Fibroblast of lung (primary cell): ENCODE data around the gene ACVR1B. TPM values are rescaled to one million over a fixed set of nuclear protein-coding genes. Genes with fewer than 3 reads are reported as not detected.
A peak's percentile ranks its signal among the peaks of the same experiment; 100 is the strongest.

Experiments
- DNase-seq, 2 donors: peaks; one replicate each; pipeline versions ENCODE4 v3.0.0 to v3.0.0-alpha.2; 2010; ENCODE audit warnings: low read depth in 2 of 2
- H2AFZ ChIP-seq: 2 replicates; pipeline ENCODE4 v1.5.1; 2012; ENCODE audit warnings: low read length, control low read depth, inconsistent platforms
- H3K27ac ChIP-seq: 2 replicates; pipeline ENCODE4 v1.5.1; 2011; ENCODE audit warnings: low read length, control low read depth; ENCODE audit not compliant: insufficient read depth
- H3K27me3 ChIP-seq: 2 replicates; pipeline ENCODE4 v1.5.1; 2011; ENCODE audit warnings: mild to moderate bottlenecking, low read length; ENCODE audit not compliant: control insufficient read depth, insufficient read depth
- H3K36me3 ChIP-seq: 2 replicates; pipeline ENCODE4 v1.5.1; 2011; ENCODE audit warnings: low read length; ENCODE audit not compliant: control insufficient read depth, insufficient read depth
- H3K4me1 ChIP-seq: 2 replicates; pipeline ENCODE4 v1.5.1; 2011; ENCODE audit warnings: low read length; ENCODE audit not compliant: control insufficient read depth, insufficient read depth; ENCODE audit errors: extremely low read depth
- H3K4me2 ChIP-seq: 2 replicates; pipeline ENCODE4 v1.5.1; 2011; ENCODE audit warnings: low read length, control low read depth; ENCODE audit not compliant: insufficient read depth; ENCODE audit errors: extremely low read depth
- H3K4me3 ChIP-seq, 4 experiments: fragments of 200-600 bp in 1 of 4; sonication (generic) in 1 of 4; replicated peaks in 1 of 4; 2 replicates each; pipeline ENCODE4 v1.5.1; 2011 to 2016; ENCODE audit warnings: low read length in 4 of 4, low read depth in 3 of 4, mild to moderate bottlenecking in 3 of 4, control low read depth in 2 of 4, inconsistent platforms in 1 of 4, mixed read lengths in 1 of 4; ENCODE audit not compliant: insufficient read depth in 1 of 4; ENCODE audit errors: control extremely low read depth in 1 of 4
- H3K79me2 ChIP-seq: 2 replicates; pipeline ENCODE4 v1.5.1; 2012; ENCODE audit warnings: mild to moderate bottlenecking, low read length, inconsistent platforms; ENCODE audit not compliant: control insufficient read depth, insufficient read depth
- H3K9ac ChIP-seq: 2 replicates; pipeline ENCODE4 v1.5.1; 2011; ENCODE audit warnings: mild to moderate bottlenecking, low read length, control low read depth; ENCODE audit not compliant: insufficient read depth
- H3K9me3 ChIP-seq: 2 replicates; pipeline ENCODE4 v1.5.1; 2012; ENCODE audit warnings: low read depth, low read length; ENCODE audit not compliant: control insufficient read depth, insufficient read depth
- H4K20me1 ChIP-seq: 2 replicates; pipeline ENCODE4 v1.5.1; 2011; ENCODE audit warnings: low read length; ENCODE audit not compliant: control insufficient read depth, insufficient read depth; ENCODE audit errors: extremely low read depth
- CTCF ChIP-seq, 2 donors: IDR thresholded peaks in 1 of 2; conservative IDR thresholded peaks in 1 of 2; 1 replicate in 1 of 2; 2 replicates in 1 of 2; pipeline ENCODE4 v1.5.1; 2011 to 2012; ENCODE audit warnings: low read length in 2 of 2, control low read depth in 1 of 2, inconsistent platforms in 1 of 2, low read depth in 1 of 2, mild to moderate bottlenecking in 1 of 2
- EZH2 ChIP-seq: IDR thresholded peaks from 2 replicates; pipeline ENCODE4 v1.5.1; 2012; ENCODE audit warnings: low read length, control low read depth, mild to moderate bottlenecking; ENCODE audit errors: missing control alignments
- polyA plus RNA-seq, 2 donors: library from polyadenylated mRNA; depleted of rRNA in 1 of 2; stranded (reverse) in 1 of 2; unstranded in 1 of 2; fragments of >200 nt; gene quantifications; 2 replicates each; pipeline ENCODE4 v1.2.1, GENCODE V29; 2011 to 2012; ENCODE audit warnings: missing spikeins in 1 of 2
- total RNA-seq: library from RNA; depleted of rRNA; stranded (reverse); fragments of >200 nt; gene quantifications from 2 replicates; pipeline ENCODE4 v1.2.1, GENCODE V29; 2014

Gene ACVR1B
- total and polyA plus RNA-seq, 2 donors (not counting 1 experiment from before 2014, with no cell fraction given), result 12.4 to 13.6 TPM

- H4K20me1 ChIP-seq, result no peaks in the 10 kb centered on the region
- peaks cover 11% of the 10 kb centered on the region for H3K36me3 ChIP-seq
- H3K9me3 ChIP-seq, result no peaks in the 10 kb centered on the region
- TF ChIP-seq CTCF (conservative IDR thresholded peaks at IDR 0.05 in 1 of 2, IDR thresholded peaks at IDR 0.05 in 1 of 2; ENCODE audit: low read depth in 1 of 2, low read length in 2 of 2) (no peak), EZH2 (no peak)
- H3K9ac ChIP-seq, result no peak overlapping the region
- peak in 1 of 2 donors; percentile 43 for DNase-seq
- no peaks in the 10 kb centered on the region for H3K4me1 ChIP-seq
- no peaks in the 10 kb centered on the region for H3K27me3 ChIP-seq
- H2AFZ ChIP-seq, result no peak overlapping the region
- H3K27ac ChIP-seq, result no peak overlapping the region
- no peaks in the 10 kb centered on the region for H3K79me2 ChIP-seq
- H3K4me2 ChIP-seq, result no peak overlapping the region
- no peak overlapping the region for H3K4me3 ChIP-seq
Observed at GRCh38 chr12:51994959-51995358, 43.5 kb downstream of the ACVR1B start.

GRCh38 chr12:51997136-51997535, 45.6 kb downstream of the ACVR1B start:
- no peaks in the 10 kb centered on the region for H3K9me3 ChIP-seq
- H3K27ac ChIP-seq, result no peak overlapping the region
- H3K79me2 ChIP-seq, result no peaks in the 10 kb centered on the region
- H3K36me3 ChIP-seq, result peaks cover 11% of the 10 kb centered on the region
- DNase-seq, result no peak
- no peak overlapping the region for H2AFZ ChIP-seq
- no peak for TF ChIP-seq CTCF (conservative IDR thresholded peaks at IDR 0.05 in 1 of 2, IDR thresholded peaks at IDR 0.05 in 1 of 2; ENCODE audit: low read depth in 1 of 2, low read length in 2 of 2)
- no peak for TF ChIP-seq EZH2
- no peaks in the 10 kb centered on the region for H3K27me3 ChIP-seq
- no peaks in the 10 kb centered on the region for H3K4me1 ChIP-seq
- no peak overlapping the region for H3K4me3 ChIP-seq
- H4K20me1 ChIP-seq, result no peaks in the 10 kb centered on the region
- H3K9ac ChIP-seq, result no peak overlapping the region
- H3K4me2 ChIP-seq, result no peak overlapping the region

- Histone ChIP-seq H3K36me3 (no peaks in the 10 kb centered on the region), H3K4me3 (no peak overlapping the region), H4K20me1 (no peaks in the 10 kb centered on the region), H3K27me3 (peaks cover 16% of the 10 kb centered on the region), H3K79me2 (no peaks in the 10 kb centered on the region), H3K4me2 (no peak overlapping the region), H2AFZ (no peak overlapping the region), H3K9ac (no peak overlapping the region), H3K27ac (no peak overlapping the region), H3K4me1 (no peaks in the 10 kb centered on the region), H3K9me3 (no peaks in the 10 kb centered on the region)
- TF ChIP-seq CTCF (conservative IDR thresholded peaks at IDR 0.05 in 1 of 2, IDR thresholded peaks at IDR 0.05 in 1 of 2; ENCODE audit: low read depth in 1 of 2, low read length in 2 of 2), result no peak
- TF ChIP-seq EZH2, result no peak
- DNase-seq, result no peak
Observed at GRCh38 chr12:52003016-52003550, 51.6 kb downstream of the ACVR1B start.
